ENCODE data around the gene PTPRU.

- TF ChIP-seq CTCF (conservative IDR thresholded peaks at IDR 0.05; ENCODE audit: low read depth in 2 of 2) = no peak
- no peak for TF ChIP-seq EZH2phosphoT487 (IDR thresholded peaks at IDR 0.05; ENCODE audit: unreplicated experiment)
- no peak for TF ChIP-seq EZH2 (IDR thresholded peaks at IDR 0.05; ENCODE audit: low read depth, unreplicated experiment)
- TF ChIP-seq REST (IDR thresholded peaks at IDR 0.05; ENCODE audit: unreplicated experiment) = no peak
- TF ChIP-seq POLR2AphosphoS5 (IDR thresholded peaks at IDR 0.05; ENCODE audit: low read depth) = no peak
- no peak for TF ChIP-seq JUNB (IDR thresholded peaks at IDR 0.05; ENCODE audit: unreplicated experiment)
These were observed 46.0 kb downstream of the PTPRU start for GRCh38 chr1:29282135-29282923.

All from GM23338 (cell line).